ENCODE results near the gene SLIT3.

SLIT3 gene

DNA sequence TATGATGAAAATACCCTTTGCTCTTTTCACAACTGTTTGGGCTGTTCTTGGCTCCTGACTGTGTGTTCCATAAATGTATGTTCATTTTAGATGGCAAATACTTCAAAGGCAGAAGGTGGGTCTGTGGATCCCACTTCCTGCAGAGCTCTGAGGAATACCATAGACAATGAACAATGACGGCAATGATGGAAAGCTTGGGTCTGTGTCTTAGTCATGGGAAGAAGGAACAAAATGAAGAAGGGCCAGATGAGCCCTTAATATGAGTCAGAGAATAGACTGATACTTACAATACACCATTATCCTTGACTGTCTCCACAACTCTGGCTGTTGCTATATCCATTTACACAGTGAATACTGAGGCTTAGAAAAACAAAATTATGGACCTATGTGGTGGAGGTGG, 126.0 kb downstream of the SLIT3 start:
- DNase-seq (ENCODE audit: low spot score), result no peak

DNA sequence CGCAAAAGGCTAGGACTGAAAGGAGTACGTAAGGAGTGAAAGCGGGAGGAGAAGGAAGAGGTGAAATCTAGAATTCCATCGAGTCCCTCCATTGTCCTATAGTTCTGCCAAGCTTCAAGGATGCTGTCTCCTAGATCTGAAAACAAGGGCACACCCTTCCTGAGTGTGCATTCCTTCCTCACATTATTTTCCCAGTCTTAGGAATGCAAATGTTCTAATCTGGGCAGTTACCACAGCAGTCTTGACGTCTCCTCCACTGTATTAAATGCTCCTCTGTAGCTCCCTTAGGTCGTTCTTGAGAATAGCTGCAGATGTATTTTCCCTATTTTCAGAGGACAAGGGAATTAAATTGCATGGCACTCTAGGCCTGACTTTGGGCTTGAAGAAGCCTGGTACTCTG, 127.6 kb downstream of the SLIT3 start:
- peak; percentile 77 for DNase-seq (ENCODE audit: low spot score)

DNA sequence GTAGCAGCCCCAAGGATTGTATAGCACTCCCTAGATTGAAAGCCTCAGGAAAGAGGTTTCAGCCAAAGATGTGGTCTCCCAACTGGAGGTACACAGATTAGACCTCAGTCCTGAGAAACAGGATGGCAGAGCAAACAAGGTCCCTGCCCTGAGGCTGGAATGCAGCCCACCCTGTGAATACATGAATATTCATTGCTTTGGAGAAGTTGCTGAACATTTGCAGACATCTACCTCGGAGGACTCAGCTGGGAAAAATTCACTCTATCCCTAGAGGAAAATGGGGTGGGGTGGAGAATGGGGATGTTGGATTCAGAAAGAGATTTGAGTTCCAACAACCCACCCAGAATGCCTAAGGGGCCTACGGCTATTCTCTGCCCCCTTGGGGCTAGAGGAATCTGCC, 129.4 kb downstream of the SLIT3 start:
- no peak for DNase-seq (ENCODE audit: low spot score)

DNA sequence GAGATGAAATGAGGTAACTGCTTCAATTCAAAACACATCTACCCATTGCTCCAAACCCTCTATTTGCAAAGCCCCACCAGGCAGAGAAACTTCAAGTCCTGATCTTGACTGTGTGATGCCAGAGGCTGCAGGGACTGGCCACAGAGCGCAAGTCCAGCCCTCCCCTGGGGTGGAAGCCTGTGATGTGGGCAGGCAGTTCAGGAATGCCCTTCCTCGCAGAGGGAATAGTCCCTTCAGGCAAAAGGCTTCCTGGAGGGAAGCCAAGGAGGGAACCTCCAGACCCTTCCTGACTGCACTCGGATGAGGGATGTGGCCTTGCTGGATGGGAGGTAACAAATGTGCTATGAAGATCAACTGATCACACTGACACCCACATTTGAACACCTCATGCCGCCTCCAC, 131.2 kb downstream of the SLIT3 start:
- no peak for DNase-seq (ENCODE audit: low spot score)

DNA sequence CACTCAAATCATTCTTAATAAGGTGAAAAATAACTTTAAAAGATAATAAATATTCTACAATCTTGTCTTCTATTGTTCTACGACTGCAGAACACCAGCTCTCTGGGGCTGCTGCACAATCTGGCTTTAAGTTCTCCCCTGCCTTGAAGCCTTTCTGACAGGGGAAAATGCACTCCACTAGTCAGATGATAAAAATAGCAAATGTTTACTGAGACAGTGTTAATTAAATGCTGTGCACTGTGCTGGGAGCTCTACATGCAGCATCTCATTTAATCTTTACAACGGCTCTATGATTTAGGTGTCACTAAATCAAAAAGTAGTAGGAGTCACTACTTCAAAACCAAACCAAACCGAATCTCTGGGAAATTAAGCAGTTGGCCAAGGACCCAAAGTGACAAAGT, 132.7 kb downstream of the SLIT3 start:
- DNase-seq (ENCODE audit: low spot score), result no peak

DNA sequence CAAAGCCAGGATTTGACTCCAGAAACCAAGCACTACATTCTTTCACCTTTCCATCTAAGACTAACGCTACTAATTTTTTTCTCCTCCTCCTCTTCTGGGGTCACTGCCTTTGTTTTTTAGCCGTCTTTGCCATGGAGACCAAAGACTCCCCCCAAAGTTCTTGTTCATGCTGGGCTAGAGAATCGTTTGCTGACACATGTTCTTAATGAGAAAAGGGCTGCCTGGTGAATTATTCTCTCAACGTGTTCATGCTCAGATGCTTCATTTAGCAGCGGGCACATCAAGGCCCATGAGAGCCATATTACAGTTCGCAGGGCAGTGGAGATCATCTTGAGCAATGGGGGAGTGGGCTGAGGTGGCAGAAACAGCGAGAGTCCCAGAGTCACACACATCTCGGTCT, 134.9 kb downstream of the SLIT3 start:
- DNase-seq (ENCODE audit: low spot score), result no peak

DNA sequence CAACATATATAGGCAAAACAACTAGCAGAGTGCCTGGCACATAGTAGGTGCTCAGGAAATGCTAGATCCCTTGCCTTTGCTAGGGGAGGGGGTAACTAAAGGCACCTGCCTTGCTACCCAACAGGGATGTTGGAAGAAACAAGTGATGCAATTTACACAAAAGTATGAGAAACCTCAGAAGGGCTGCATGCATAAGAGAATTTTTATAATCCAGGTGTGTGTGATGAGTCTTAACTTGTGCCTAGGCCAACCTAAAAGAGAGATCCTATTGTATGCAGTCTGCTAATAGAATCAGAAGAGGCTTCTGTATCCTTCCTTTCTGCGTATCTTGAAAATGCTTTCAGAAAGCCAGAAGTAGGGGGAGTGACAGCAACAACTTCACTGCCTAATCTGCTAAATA, 135.9 kb downstream of the SLIT3 start:
- DNase-seq (ENCODE audit: low spot score), result no peak

DNA sequence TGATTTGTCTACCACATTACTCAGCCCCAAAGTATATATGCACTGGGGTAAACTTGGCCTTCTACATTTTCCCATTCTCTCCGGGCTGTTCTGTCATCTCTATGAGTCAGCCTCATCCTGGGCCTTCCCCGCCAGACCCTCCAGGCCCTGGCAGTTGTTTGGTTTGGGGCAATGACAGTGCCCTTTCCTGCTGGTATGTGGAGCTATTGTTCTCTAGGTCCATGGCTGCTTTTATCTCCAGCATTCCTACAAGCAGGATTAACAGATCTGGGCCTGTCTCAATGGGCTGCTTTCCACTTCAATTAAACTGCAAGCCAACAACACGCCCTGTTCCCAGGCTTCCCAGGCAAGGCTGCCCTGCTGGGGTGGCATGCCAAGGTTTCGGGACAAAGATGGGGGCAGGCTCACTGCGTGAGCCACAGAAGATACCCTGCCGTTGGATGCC, 136.4 kb downstream of the SLIT3 start:
- peak; percentile 80 for DNase-seq (ENCODE audit: low spot score)

DNA sequence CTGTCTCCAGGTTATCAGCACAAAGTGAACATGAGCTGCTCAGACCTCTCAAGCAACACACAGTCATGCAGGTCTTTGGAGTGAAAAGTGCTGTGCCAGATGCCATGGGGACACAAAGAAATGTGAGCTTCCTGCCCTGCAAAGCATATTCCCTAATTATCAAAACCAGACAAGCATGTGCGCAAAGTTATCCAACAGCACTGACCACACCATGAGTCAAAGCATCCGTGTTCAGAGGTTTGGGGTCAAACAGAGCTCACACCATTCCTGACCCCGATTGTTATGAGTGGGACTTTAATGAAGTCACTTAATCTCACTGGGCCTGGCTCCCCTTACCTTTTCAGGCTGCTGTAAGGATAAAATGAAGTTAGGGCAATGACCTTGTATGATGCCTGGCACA, 138.5 kb downstream of the SLIT3 start:
- peak; percentile 84 for DNase-seq (ENCODE audit: low spot score)

DNA sequence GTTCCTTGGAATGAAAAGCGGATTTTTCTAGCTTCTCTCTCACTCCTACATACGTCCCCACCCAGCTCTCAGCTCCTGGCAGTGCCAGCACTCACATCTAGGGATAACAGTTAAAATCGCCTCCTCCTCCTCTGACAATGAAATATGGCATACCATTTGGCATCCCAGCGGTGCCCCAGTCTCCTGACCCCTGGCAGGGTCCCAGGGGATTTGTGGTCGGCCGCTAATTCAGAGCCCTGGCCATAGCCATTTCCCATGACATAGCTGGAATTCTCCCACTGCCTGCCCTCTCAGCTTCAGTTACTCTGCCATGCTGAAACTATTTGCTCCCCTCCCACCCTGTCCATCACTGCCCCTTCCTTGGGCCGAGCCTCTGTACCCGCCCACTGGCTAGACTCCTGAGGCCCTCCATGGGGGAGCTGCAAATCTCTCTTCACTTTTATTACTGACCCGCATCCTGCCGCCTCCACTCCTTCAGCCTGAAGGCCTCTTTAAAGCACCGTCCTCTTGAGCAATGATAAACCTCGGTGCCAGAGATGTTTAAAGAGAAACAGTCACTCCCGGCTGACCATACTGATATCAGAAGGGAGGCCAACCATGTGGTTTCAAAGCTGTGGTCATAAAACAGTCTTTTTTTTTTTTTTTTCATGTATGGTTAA, 139.8 kb downstream of the SLIT3 start:
- DNase-seq (ENCODE audit: low spot score), result peak; percentile 94

DNA sequence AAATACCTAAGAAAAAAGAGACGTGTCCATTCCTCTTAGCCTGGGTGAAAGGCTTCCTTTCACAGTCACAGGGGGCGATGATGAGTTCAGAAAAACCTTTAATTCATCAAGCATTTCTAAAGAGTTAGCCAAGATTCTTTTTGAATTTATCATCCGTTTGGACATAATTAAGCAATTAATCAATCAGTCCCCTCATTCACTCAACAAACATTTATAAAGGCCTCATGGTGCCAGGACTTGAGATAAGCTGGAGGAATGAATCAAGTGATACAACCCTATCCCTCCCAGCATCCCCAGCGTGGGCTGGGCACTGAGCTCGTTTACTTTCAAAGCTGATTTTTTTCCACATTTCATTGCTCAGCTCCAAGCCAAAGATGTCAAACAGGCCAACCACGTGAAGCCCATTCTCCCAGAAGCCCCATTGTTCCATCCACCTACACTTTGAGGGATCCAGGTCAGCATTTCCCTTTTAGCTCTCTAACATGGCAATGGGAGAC, 140.5 kb downstream of the SLIT3 start:
- peak; percentile 46 for DNase-seq (ENCODE audit: low spot score)

DNA sequence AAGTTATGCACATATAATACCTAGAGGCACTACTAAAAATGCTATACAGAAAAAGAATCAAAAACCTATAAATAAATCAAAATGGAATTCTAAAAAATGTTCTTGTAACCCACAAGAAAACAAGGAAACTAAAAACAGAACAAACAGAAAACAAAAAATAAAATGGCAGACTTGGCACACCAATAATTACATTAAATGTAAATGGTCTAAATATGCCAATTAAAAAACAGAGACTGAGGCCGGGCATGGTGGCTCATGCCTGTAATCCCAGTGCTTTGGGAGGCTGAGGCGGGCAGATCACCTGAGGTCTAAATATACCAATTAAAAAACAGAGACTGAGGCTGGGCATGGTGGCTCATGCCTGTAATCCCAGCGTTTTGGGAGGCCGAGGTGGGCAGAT, 142.2 kb downstream of the SLIT3 start:
- DNase-seq (ENCODE audit: low spot score), result no peak

DNA sequence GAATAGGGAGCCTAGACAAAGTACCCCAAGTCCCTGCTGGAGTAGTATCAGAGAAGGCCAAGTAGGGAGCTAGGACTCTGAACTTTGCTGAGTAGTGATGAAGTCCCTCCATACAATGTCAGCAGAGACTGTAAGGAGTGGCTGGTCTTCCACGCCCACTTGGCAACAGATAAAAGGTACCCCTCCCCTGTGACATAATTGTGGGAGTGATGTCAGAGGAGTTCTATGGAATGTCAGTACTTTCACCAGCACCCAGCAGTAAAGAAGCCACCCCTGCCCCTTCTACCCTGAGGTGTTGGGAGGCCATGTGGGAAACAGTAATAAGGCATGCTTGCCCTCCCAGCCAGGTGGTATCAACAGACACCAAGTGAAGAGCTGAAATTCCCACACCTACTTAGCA, 143.9 kb downstream of the SLIT3 start:
- no peak for DNase-seq (ENCODE audit: low spot score)

DNA sequence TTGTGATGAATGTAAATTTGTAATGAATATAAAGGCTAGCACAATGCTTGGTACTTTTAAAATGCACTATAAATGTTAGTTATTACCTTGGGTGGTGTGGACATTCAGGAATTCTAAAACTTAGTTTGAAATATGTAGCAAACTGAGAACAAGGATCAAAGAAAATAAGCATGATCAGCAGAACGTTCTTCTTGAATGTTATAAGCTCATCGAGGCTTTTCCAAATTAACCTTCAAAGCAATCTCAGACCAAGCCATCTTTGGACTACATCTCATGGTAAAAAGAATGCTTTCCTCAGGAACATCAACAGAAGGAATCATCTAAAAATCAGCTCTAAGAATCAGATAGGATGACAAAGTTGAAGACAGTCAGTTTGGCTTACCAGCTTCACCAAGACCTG, 146.3 kb downstream of the SLIT3 start:
- DNase-seq (ENCODE audit: low spot score), result no peak

DNA sequence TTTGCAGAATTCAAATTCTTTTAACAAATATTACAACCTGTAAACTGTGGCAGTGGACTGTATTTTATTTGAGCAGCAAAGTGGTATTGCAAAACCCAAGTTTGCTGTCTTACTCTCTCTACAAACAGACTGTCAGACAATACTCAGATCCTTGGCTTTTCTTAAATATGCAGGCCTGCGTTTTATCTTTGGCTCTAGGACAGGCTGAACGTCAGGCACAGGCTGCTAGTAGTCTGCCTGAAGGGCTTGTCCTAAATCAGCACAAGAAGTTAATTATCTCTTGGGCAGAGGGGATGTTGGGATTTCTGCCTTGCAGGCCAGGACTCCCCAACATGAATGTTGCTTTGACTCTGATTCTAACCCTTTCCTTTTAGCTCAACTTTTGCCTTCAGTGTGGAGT, 147.5 kb downstream of the SLIT3 start:
- DNase-seq (ENCODE audit: low spot score), result no peak

DNA sequence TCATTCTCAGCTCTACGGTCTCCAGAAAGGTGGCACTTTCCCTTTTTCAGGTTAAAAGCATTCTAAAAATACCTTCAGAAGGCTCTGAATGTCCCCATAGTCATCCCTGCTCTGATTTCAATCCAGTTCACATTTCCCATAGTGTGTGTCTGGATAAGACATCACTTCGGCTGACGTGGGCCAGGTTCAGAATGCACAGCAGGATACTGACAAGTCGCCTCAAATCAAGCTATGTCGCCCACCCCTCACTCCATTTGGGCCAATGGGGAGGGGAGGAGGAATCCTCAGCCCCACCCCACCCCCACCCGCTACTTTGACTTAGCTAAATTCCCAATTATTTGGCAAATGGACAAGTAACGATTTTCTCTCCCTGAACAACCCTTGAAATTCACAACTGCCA, 148.0 kb downstream of the SLIT3 start:
- DNase-seq (ENCODE audit: low spot score), result no peak

DNA sequence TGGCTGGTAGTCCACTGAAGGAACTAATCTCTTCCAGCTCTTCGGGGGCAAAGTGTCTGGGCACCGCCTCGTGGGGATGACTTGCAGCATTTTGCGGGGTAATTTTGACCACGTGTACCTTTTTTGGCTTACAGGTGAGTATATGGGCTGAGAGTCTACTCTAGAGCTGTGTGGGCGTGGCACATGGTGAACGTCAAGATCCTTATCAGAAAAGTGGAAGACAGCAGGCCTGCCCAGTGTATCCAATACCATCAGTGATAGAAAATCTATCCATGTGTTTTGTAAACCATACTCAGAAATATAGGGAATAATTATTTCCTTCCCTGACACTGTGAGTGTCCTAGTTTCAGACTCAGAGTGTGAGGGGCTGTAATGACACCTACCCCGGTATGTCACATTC, 148.5 kb downstream of the SLIT3 start:
- DNase-seq (ENCODE audit: low spot score), result no peak

DNA sequence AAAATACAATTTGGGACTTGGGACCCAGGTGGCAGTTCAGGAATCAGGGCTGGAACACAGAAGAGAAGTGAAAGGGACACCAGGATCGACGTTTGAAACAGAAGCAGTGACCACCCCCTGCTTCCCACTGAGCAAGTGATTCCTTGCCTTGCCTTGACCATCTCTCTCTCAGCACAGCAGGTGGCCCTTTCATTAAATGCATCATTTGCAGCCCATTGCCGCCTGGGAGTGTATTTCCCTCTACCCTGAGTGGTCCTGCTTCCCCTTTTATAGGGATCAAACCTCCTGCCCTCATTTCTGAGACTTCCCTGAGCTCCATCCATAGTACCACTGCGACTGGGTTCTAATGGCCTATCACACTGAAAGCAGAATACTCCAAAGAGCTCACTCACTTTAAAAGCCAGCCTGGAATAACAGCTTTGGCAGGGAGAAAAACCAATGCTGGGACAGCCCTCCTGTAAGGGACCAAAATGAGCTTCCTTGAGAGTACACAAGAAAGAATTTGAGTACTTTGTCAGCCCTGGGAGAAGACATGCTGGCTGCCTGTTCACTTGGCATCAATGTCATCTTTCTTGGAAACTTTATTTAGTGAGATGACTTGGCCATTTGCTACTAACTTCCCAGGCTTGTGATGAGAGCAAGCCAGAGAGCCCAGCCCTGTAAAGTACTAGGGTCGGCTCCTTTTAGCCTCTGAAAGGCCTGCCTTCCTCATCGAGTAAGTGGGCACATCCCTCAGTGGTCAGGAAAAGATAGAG, 149.7 kb downstream of the SLIT3 start:
- DNase-seq (ENCODE audit: low spot score), result no peak

DNA sequence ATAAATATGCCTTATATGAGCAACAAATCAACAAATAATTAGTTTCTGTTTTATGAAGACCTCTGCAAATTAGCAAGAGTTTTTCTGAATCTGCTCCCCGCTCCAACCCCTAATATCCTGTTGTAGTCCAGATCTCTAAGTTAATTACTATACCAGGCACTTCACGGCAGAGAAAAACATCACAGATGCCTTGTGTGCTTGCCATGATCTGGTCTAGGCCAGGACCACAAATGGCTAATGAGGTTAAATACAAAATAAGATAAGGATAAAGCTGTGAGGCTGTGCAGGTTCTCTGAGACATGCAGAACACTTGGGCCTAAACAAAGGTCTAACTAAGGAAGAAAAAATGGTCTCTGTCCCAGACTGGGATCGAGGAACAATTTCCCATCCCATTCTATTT, 150.8 kb downstream of the SLIT3 start:
- no peak for DNase-seq (ENCODE audit: low spot score)

DNA sequence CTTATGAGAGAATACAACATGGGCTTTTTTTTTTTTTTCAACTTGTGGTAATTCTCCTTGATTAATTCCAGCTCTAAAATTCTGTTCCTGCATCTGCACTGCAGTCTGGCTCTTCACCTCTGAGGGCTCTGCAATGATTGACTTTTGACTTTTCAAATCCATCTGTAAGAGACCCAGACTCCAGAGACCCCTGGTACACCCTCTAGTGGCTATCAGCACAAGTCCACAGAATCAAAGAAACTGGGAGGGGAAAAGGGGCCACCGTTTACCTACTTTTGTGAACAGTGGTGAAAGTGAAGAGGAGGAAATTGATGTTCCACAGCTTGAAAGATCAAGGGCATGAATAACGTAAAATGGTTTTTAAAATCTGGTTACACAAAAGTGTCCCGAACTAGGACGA, 151.6 kb downstream of the SLIT3 start:
- DNase-seq (ENCODE audit: low spot score), result no peak

DNA sequence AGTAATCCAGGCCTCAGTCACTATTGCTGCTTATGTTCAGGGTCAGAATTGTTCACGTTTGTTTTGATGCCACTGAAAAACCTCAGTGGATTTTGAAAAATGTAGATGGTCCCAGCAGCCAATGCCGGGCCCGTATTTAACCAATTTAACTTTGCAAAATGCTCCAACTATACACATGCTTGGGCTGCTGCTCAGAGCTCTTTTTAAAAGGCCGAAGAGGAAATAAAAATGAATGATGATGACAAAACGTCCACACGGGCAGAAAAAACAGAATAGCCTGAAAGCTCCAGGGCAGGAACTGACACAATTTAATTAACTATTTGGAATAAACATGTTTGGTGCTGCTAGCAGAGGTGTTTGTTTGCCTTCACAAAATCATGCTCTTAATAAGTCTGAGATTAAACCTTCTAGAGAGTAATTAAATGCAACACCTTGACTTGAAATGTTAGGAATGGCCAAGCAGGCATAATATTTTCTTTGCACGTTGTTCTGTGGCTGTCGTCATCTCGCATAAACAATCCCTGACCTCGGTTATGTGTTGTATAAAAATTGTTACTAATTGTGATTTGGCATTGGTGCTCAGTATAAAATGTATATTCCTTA, 152.7 kb downstream of the SLIT3 start:
- peak; percentile 41 for DNase-seq (ENCODE audit: low spot score)

DNA sequence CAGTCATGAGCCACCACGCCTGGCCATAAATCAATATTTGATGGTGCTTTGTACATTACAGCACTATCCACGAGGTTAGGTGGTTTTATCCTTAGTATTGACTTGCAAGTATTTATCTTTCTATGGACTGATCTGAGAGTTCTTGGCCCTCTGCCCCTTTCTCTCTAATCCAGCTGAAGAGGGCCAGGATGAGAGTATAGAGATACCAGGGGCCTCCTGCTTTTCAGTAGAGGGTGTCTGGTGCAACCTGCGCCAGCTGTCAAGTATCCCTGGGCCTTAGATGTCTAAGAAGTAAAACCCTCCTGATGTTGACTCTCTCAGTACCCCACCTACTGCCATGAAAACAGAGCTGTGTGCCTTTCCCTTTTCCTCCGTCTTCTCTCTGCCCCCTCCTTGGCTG, 153.4 kb downstream of the SLIT3 start:
- no peak for DNase-seq (ENCODE audit: low spot score)

DNA sequence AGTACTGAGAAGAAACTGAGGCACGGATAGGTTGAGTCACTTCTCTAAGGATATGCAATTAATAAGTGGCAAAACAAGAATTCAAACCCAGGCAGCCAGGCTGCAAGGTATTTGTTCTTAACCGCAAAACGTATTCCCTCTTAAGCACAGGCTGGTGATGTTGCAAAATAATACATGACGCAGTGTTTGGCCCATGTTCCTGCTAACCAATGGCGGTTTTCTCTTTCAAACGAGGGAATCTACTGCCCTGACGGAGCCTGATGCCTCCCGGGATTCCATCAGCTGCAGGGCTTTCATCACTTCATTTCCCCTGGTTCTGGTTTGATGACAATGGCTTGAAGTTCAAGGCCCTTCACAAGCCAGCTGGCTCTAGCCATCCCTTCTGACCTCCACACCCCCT, 154.8 kb downstream of the SLIT3 start:
- DNase-seq (ENCODE audit: low spot score), result no peak
